Smooth muscle cell (in vitro differentiated cells): ENCODE data around the gene TAPT1. TPM values are rescaled to one million over a fixed set of nuclear protein-coding genes. Genes with fewer than 3 reads are reported as not detected.

ENCODE experiments used
- DNase-seq: peaks from one replicate; lab custom pipeline; 2025; ENCODE audit not compliant: unreplicated experiment; lab: John Stamatoyannopoulos, UW
- H2AFZ ChIP-seq: fragments of 200-600 bp; sonication (generic); 2 replicates; pipeline ENCODE4 v1.6.0; 2016; ENCODE audit warnings: antibody characterized with exemption, low read depth, mild to moderate bottlenecking
- H3F3A ChIP-seq: fragments of 200-600 bp; sonication (generic); 2 replicates; pipeline ENCODE4 v1.6.0; 2017; ENCODE audit warnings: antibody characterized with exemption, low read depth
- H3K27ac ChIP-seq: fragments of 200-600 bp; sonication (generic); 2 replicates; pipeline ENCODE4 v1.5.1; 2016; ENCODE audit warnings: low read depth, mild to moderate bottlenecking
- H3K27me3 ChIP-seq: fragments of 200-600 bp; sonication (generic); 2 replicates; pipeline ENCODE4 v1.6.1; 2016; ENCODE audit warnings: low read depth, mild to moderate bottlenecking
- H3K36me3 ChIP-seq: fragments of 200-600 bp; sonication (generic); 2 replicates; pipeline ENCODE4 v1.5.1; 2016; ENCODE audit warnings: low read depth
- H3K4me1 ChIP-seq: fragments of 200-600 bp; sonication (generic); 2 replicates; pipeline ENCODE4 v1.5.1; 2016; ENCODE audit warnings: low read depth
- H3K4me2 ChIP-seq: fragments of 200-600 bp; sonication (generic); 2 replicates; pipeline ENCODE4 v1.6.0; 2016; ENCODE audit warnings: mild to moderate bottlenecking
- H3K4me3 ChIP-seq: fragments of 200-600 bp; sonication (generic); 2 replicates; pipeline ENCODE4 v1.5.1; 2016; ENCODE audit warnings: mild to moderate bottlenecking
- H3K79me2 ChIP-seq: fragments of 200-600 bp; sonication (generic); 2 replicates; pipeline ENCODE4 v1.6.0; 2016; ENCODE audit warnings: low read depth, mild to moderate bottlenecking
- H3K9ac ChIP-seq: fragments of 200-600 bp; sonication (generic); 2 replicates; pipeline ENCODE4 v1.6.0; 2016; ENCODE audit warnings: low read depth
- H3K9me3 ChIP-seq: fragments of 200-600 bp; sonication (generic); replicated peaks from 2 replicates; pipeline ENCODE4 v1.5.1; 2016; ENCODE audit warnings: low read depth
- H4K20me1 ChIP-seq: fragments of 200-600 bp; sonication (generic); 2 replicates; pipeline ENCODE4 v1.6.0; 2016; ENCODE audit warnings: low read depth
- CTCF ChIP-seq: fragments of 200-600 bp; sonication (generic); IDR thresholded peaks from 2 replicates; pipeline ENCODE4 v1.5.1; 2017; ENCODE audit warnings: borderline replicate concordance, mild to moderate bottlenecking, antibody characterized with exemption; ENCODE audit not compliant: insufficient read depth, poor library complexity, severe bottlenecking
- WGBS: methylation state at CpG from one replicate; pipeline ENCODE4 v1.1.7; 2016; ENCODE audit warnings: low lambda C conversion rate; 5-methylcytosine and 5-hydroxymethylcytosine counted together
- polyA plus RNA-seq: library from polyadenylated mRNA; unstranded; fragments of >200 nt; fragmentation: Nextera tagmentation; extraction: Ambion mirVana; gene quantifications from 2 replicates; pipeline ENCODE4 v1.2.1, GENCODE V29; 2016
- small RNA-seq: library from RNA; depleted of rRNA; stranded (forward); fragments of <200 nt; gene quantifications from one replicate; pipeline ENCODE3, GENCODE V24; 2014
- total RNA-seq: library from RNA; depleted of rRNA; stranded (reverse); fragments of >200 nt; gene quantifications from 2 replicates; pipeline ENCODE4 v1.2.3, GENCODE V29; 2014

TAPT1 gene
- total and polyA plus RNA-seq, 2 experiments from 2014 or later, result 7.9 to 12.9 TPM

GRCh38 chr4:16110661-16111290 is 115.5 kb downstream of the TAPT1 start:
- WGBS, result 74% methylated on average over 3 of the region's 3 CpGs
- no peak for DNase-seq
- no peaks in the 10 kb centered on the region for H3K79me2 ChIP-seq
- no peak for TF ChIP-seq CTCF
- no peak overlapping the region for H3K9ac ChIP-seq
- H2AFZ ChIP-seq, result no peak overlapping the region
- no peaks in the 10 kb centered on the region for H3K4me1 ChIP-seq
- H3K27me3 ChIP-seq, result peaks cover 34% of the 10 kb centered on the region
- no peaks in the 10 kb centered on the region for H3F3A ChIP-seq
- no peak overlapping the region for H3K27ac ChIP-seq
- no peaks in the 10 kb centered on the region for H4K20me1 ChIP-seq
- no peak overlapping the region for H3K4me2 ChIP-seq
- no peak overlapping the region for H3K4me3 ChIP-seq
- no peaks in the 10 kb centered on the region for H3K36me3 ChIP-seq
- H3K9me3 ChIP-seq, result no peaks in the 10 kb centered on the region

Small RNA genes within 50 kb of the gene (small RNA-seq; reads per million reads assigned to genes)
- gene RPS21P4, result not detected

Other genes with a start within 250 kb of the TAPT1 start
- 1.2 and 1.7 TPM in 2 replicates for gene PROM1, start 142.4 kb downstream of the TAPT1 start, total RNA-seq
- 0.56 and 0.79 TPM in 2 replicates for gene PROM1, start 142.4 kb downstream of the TAPT1 start, polyA plus RNA-seq